HEK293 (cell line): Measurements from ENCODE around the gene RWDD4.

Experiments used
- CTCF ChIA-PET: fragments of 350-600 bp; formaldehyde crosslinking; extraction: SDS; loops from one replicate; lab custom pipeline; 2021; ENCODE audit warnings: antibody characterized with exemption; lab: Yijun Ruan, JAX
- POLR2A ChIA-PET: fragments of 300-600 bp; formaldehyde crosslinking; extraction: SDS; loops from one replicate; lab custom pipeline; 2020; ENCODE audit warnings: antibody characterized with exemption, inconsistent platforms; lab: Yijun Ruan, JAX
- H3K27ac ChIP-seq: fragments of 200-500 bp; sonication (Bioruptor generic); 2 replicates; pipeline ENCODE4 v1.5.1; 2014; ENCODE audit warnings: low read depth, low read length, control low read depth, inconsistent platforms; ENCODE audit errors: extremely low read depth
- H3K36me3 ChIP-seq, 2 experiments: fragments of 200-500 bp in 1 of 2; sonication (Bioruptor generic) in 1 of 2; 1 replicate in 1 of 2; 2 replicates in 1 of 2; pipeline ENCODE4 v1.5.1; 2014 to 2017; ENCODE audit warnings: inconsistent platforms in 2 of 2, low read length in 2 of 2; ENCODE audit not compliant: control insufficient read depth in 2 of 2, insufficient read depth in 1 of 2
- H3K4me1 ChIP-seq: fragments of 200-500 bp; sonication (Bioruptor generic); 2 replicates; pipeline ENCODE4 v1.5.1; 2014; ENCODE audit warnings: mild to moderate bottlenecking, low read length, inconsistent platforms; ENCODE audit not compliant: control insufficient read depth, insufficient read depth
- H3K4me3 ChIP-seq: 2 replicates; pipeline ENCODE4 v1.5.1; 2011; ENCODE audit warnings: low read depth, mild to moderate bottlenecking, control low read depth, low read length, moderate library complexity
- H3K9me3 ChIP-seq: fragments of 200-500 bp; sonication (Bioruptor generic); 2 replicates; pipeline ENCODE4 v1.5.1; 2014; ENCODE audit warnings: low read depth, low read length, inconsistent platforms; ENCODE audit not compliant: control insufficient read depth, insufficient read depth
- BCL11A ChIP-seq: fragments of 450-650 bp; formaldehyde crosslinking; IDR thresholded peaks from 2 replicates; pipeline ENCODE4 v1.5.1; 2016; ENCODE audit warnings: low read depth, missing biosample characterization, missing genetic modification characterization
- FEZF1 ChIP-seq: fragments of 450-650 bp; formaldehyde crosslinking; IDR thresholded peaks from 2 replicates; pipeline ENCODE4 v1.5.1; 2016; ENCODE audit warnings: missing biosample characterization, missing genetic modification characterization
- GLI4 ChIP-seq: fragments of 450-650 bp; formaldehyde crosslinking; IDR thresholded peaks from 2 replicates; pipeline ENCODE4 v1.5.1; 2016; ENCODE audit warnings: missing biosample characterization, missing genetic modification characterization
- KLF17 ChIP-seq: fragments of 450-650 bp; formaldehyde crosslinking; IDR thresholded peaks from 2 replicates; pipeline ENCODE4 v1.5.1; 2016; ENCODE audit warnings: missing biosample characterization, missing genetic modification characterization
- KLF7 ChIP-seq: fragments of 450-650 bp; formaldehyde crosslinking; IDR thresholded peaks from 2 replicates; pipeline ENCODE4 v1.5.1; 2016; ENCODE audit warnings: missing biosample characterization, missing genetic modification characterization, borderline replicate concordance
- TCF7L2 ChIP-seq: IDR thresholded peaks from 2 replicates; pipeline ENCODE4 v1.6.1; 2011; ENCODE audit warnings: low read depth, mild to moderate bottlenecking, inconsistent platforms, low read length, moderate library complexity, borderline replicate concordance
- ZBTB49 ChIP-seq: fragments of 450-650 bp; formaldehyde crosslinking; IDR thresholded peaks from 2 replicates; pipeline ENCODE4 v1.5.1; 2016; ENCODE audit warnings: missing biosample characterization, missing genetic modification characterization, low read depth
- ZBTB7A ChIP-seq: fragments of 450-650 bp; formaldehyde crosslinking; IDR thresholded peaks from 2 replicates; pipeline ENCODE4 v1.5.1; 2016; ENCODE audit warnings: low read depth, missing biosample characterization, missing genetic modification characterization
- ZFP3 ChIP-seq: fragments of 450-650 bp; formaldehyde crosslinking; IDR thresholded peaks from 2 replicates; pipeline ENCODE4 v1.5.1; 2016; ENCODE audit warnings: low read depth, missing biosample characterization, missing genetic modification characterization
- ZNF214 ChIP-seq: fragments of 450-650 bp; formaldehyde crosslinking; IDR thresholded peaks from 2 replicates; pipeline ENCODE4 v1.5.1; 2017; ENCODE audit warnings: missing biosample characterization, mild to moderate bottlenecking, missing genetic modification characterization, borderline replicate concordance
- ZNF248 ChIP-seq: fragments of 450-650 bp; formaldehyde crosslinking; IDR thresholded peaks from 2 replicates; pipeline ENCODE4 v1.5.1; 2017; ENCODE audit warnings: missing biosample characterization, missing genetic modification characterization
- ZNF274 ChIP-seq, 2 experiments: fragments of 200-500 bp in 1 of 2; fragments of 450-650 bp in 1 of 2; sonication (Bioruptor generic) in 1 of 2; formaldehyde crosslinking in 1 of 2; IDR thresholded peaks; 2 replicates each; pipeline versions ENCODE4 v1.5.1 to v1.6.1; 2014 to 2016; ENCODE audit warnings: borderline replicate concordance in 1 of 2, inconsistent platforms in 1 of 2, low read length in 1 of 2, missing biosample characterization in 1 of 2, missing genetic modification characterization in 1 of 2
- ZNF362 ChIP-seq: fragments of 450-650 bp; formaldehyde crosslinking; IDR thresholded peaks from 2 replicates; pipeline ENCODE4 v1.5.1; 2016; ENCODE audit warnings: missing biosample characterization, missing genetic modification characterization
- ZNF510 ChIP-seq: fragments of 450-650 bp; formaldehyde crosslinking; IDR thresholded peaks from 2 replicates; pipeline ENCODE4 v1.5.1; 2018; ENCODE audit warnings: mild to moderate bottlenecking, missing genetic modification characterization, missing biosample characterization; ENCODE audit not compliant: insufficient replicate concordance
- ZNF600 ChIP-seq: fragments of 450-650 bp; formaldehyde crosslinking; IDR thresholded peaks from 2 replicates; pipeline ENCODE4 v1.5.1; 2016; ENCODE audit warnings: missing biosample characterization, missing genetic modification characterization
- ZNF623 ChIP-seq: fragments of 450-650 bp; formaldehyde crosslinking; IDR thresholded peaks from 2 replicates; pipeline ENCODE4 v1.5.1; 2016; ENCODE audit warnings: missing biosample characterization, missing genetic modification characterization
- ZNF624 ChIP-seq: fragments of 450-650 bp; formaldehyde crosslinking; IDR thresholded peaks from 2 replicates; pipeline ENCODE4 v1.5.1; 2017; ENCODE audit warnings: missing biosample characterization, missing genetic modification characterization
- ZNF792 ChIP-seq: fragments of 450-650 bp; formaldehyde crosslinking; IDR thresholded peaks from 2 replicates; pipeline ENCODE4 v1.5.1; 2016; ENCODE audit warnings: missing biosample characterization, missing genetic modification characterization
- ZSCAN23 ChIP-seq: fragments of 450-650 bp; formaldehyde crosslinking; IDR thresholded peaks from 2 replicates; pipeline ENCODE4 v1.5.1; 2016; ENCODE audit warnings: missing biosample characterization, missing genetic modification characterization
- TF ChIP-seq, protein P1 (sequence below): fragments of 450-650 bp; formaldehyde crosslinking; IDR thresholded peaks from 2 replicates; pipeline ENCODE4 v1.5.1; 2017; ENCODE audit warnings: missing biosample characterization, missing genetic modification characterization
- TF ChIP-seq, protein P2 (sequence below): fragments of 450-650 bp; formaldehyde crosslinking; IDR thresholded peaks from 2 replicates; pipeline ENCODE4 v1.5.1; 2017; ENCODE audit warnings: missing biosample characterization, mild to moderate bottlenecking, missing genetic modification characterization, moderate library complexity

RWDD4 gene

GRCh38 chr4:183674153-183674552, 15.2 kb upstream of the RWDD4 start:
- Histone ChIP-seq H3K9me3 (no peaks in the 10 kb centered on the region), H3K36me3 (peaks cover 21 to 48% of the 10 kb centered on the region in 2 experiments; a peak in 2 of 3 replicates), H3K27ac (no peak overlapping the region), H3K4me1 (no peaks in the 10 kb centered on the region)
- ChIA-PET POLR2A (no interaction called here), CTCF (no interaction called here)
- TF ChIP-seq ZNF600 (tag by site-specific recombination): no peak
- TF ChIP-seq ZNF792 (tag by site-specific recombination): no peak
- no peak for TF ChIP-seq ZFP3 (tag by site-specific recombination)
- TF ChIP-seq FEZF1: no peak
- no peak for TF ChIP-seq ZSCAN23
- no peak for TF ChIP-seq ZBTB49 (tag by site-specific recombination)
- TF ChIP-seq ZNF274 (IDR thresholded peaks at IDR 0.05; ENCODE audit: low read length): no peak
- no peak for TF ChIP-seq ZNF274 (tag by site-specific recombination; IDR thresholded peaks at IDR 0.05; ENCODE audit: borderline replicate concordance)
- no peak for TF ChIP-seq GLI4 (tag by site-specific recombination)
- TF ChIP-seq, protein P1, sequence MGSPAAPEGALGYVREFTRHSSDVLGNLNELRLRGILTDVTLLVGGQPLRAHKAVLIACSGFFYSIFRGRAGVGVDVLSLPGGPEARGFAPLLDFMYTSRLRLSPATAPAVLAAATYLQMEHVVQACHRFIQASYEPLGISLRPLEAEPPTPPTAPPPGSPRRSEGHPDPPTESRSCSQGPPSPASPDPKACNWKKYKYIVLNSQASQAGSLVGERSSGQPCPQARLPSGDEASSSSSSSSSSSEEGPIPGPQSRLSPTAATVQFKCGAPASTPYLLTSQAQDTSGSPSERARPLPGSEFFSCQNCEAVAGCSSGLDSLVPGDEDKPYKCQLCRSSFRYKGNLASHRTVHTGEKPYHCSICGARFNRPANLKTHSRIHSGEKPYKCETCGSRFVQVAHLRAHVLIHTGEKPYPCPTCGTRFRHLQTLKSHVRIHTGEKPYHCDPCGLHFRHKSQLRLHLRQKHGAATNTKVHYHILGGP (tag by site-specific recombination): no peak
- TF ChIP-seq, all 188 proteins: peak for 0
- no peak overlapping the region for H3K4me3 ChIP-seq

DNA sequence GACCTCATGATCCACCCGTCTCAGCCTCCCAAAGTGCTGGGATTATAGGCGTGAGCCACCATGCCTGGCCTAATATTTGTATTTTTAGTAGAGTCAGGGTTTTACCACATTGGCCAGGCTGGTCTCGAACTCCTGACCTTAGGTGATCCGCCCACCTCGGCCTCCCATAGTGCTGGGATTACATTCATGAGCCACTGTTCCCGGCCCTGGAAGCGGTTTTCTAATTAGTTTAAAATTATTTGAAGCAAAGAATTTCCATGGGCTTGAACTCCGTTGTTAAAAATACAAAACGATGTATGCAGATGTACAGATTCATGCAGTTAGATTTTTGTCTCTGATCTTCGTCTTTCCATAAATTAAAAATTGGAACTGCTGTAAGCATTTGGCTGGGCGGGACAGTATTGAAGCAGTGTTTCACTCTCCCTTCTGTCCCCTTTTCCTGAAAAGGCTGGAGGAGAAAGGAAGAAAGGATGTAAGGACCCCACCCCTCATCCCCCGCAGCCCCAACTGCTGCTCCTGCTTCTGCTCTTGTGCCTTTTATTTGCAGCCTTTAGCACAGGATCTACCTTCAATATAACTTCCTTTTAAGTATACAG, 12.1 kb upstream of the RWDD4 start:
- Histone ChIP-seq H3K4me3 (no peak overlapping the region), H3K36me3 (peaks cover 28 to 53% of the 10 kb centered on the region in 2 experiments; a peak in 2 of 3 replicates), H3K9me3 (no peaks in the 10 kb centered on the region), H3K4me1 (no peaks in the 10 kb centered on the region), H3K27ac (no peak overlapping the region)
- ChIA-PET CTCF (no interaction called here), POLR2A (no interaction called here)
- TF ChIP-seq ZNF624 (tag by site-specific recombination) (no peak), ZNF248 (tag by site-specific recombination) (no peak), ZBTB7A (tag by site-specific recombination) (no peak), ZNF362 (tag by site-specific recombination) (no peak), TCF7L2 (no peak), KLF7 (tag by site-specific recombination) (no peak)
- TF ChIP-seq, all 188 proteins: peak for 0

DNA sequence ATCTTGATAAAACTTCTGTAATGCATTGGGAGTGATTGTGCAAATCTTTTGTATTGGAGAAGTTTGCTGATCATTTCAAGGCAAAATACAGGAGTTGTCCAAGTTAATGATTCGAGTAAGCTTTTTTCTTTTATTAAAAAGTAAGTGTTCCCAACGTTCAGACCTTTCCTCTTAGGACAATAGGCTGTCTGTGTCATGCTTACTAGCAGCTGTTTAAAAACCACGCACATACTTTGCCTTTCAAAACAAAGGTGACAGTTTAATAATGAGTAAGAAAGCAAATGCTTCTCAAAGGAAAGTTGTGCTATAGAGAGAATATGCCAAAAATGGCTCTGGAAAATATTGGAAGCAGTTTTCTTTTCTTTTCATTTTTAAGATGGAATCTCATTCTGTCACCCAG, 11.3 kb upstream of the RWDD4 start:
- ChIA-PET CTCF (no interaction called here), POLR2A (no interaction called here)
- no peak for TF ChIP-seq KLF17 (tag by site-specific recombination)
- TF ChIP-seq ZNF623 (tag by site-specific recombination): no peak
- TF ChIP-seq ZBTB49 (tag by site-specific recombination): no peak
- TF ChIP-seq, protein P2, sequence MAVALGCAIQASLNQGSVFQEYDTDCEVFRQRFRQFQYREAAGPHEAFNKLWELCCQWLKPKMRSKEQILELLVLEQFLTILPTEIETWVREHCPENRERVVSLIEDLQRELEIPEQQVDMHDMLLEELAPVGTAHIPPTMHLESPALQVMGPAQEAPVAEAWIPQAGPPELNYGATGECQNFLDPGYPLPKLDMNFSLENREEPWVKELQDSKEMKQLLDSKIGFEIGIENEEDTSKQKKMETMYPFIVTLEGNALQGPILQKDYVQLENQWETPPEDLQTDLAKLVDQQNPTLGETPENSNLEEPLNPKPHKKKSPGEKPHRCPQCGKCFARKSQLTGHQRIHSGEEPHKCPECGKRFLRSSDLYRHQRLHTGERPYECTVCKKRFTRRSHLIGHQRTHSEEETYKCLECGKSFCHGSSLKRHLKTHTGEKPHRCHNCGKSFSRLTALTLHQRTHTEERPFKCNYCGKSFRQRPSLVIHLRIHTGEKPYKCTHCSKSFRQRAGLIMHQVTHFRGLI (tag by site-specific recombination): no peak
- TF ChIP-seq ZNF510: no peak
- no peak for TF ChIP-seq ZNF214
- no peak for TF ChIP-seq BCL11A

More for the DNA sequence above, 11.3 kb upstream of the RWDD4 start:
- Histone ChIP-seq H3K36me3 (peaks cover 26 to 59% of the 10 kb centered on the region in 2 experiments; a peak in 2 of 3 replicates), H3K27ac (no peak overlapping the region), H3K4me3 (no peak overlapping the region), H3K9me3 (no peaks in the 10 kb centered on the region), H3K4me1 (no peaks in the 10 kb centered on the region)
